Peyer's patch (tissue), 4 donors: ENCODE results near the gene DTX4. TPM values are rescaled to one million over a fixed set of nuclear protein-coding genes. Genes with fewer than 3 reads are reported as not detected.
A peak's percentile ranks its signal among the peaks of the same experiment; 100 is the strongest.

Source experiments
- DNase-seq, 3 donors: peaks; one replicate each; pipeline ENCODE4 v3.0.0-alpha.2; 2017 to 2019
- H3K27ac ChIP-seq, 4 donors: fragments of 200-600 bp; sonication (generic); one replicate each; pipeline ENCODE4 v1.5.1; 2016 to 2019
- H3K27me3 ChIP-seq, 2 donors: fragments of 200-600 bp; sonication (generic); one replicate each; pipeline ENCODE4 v1.5.1; 2019
- H3K36me3 ChIP-seq, 3 donors: fragments of 200-600 bp; sonication (generic); one replicate each; pipeline ENCODE4 v1.5.1; 2016 to 2019
- H3K4me1 ChIP-seq, 4 donors: fragments of 200-600 bp; sonication (generic); one replicate each; pipeline ENCODE4 v1.5.1; 2016 to 2019
- H3K4me3 ChIP-seq, 4 donors: fragments of 200-600 bp; sonication (generic); 1 replicate in 3 of 4; 2 replicates in 1 of 4; pipeline ENCODE4 v1.5.1; 2016 to 2019; ENCODE audit warnings: mild to moderate bottlenecking in 1 of 4
- H3K9me3 ChIP-seq, 4 donors: fragments of 200-600 bp; sonication (generic); one replicate each; pipeline ENCODE4 v1.5.1; 2016 to 2019; ENCODE audit warnings: mild to moderate bottlenecking in 1 of 4
- POLR2A ChIP-seq, 2 donors: fragments of 450-650 bp; IDR thresholded peaks; one replicate each; pipeline ENCODE4 v1.5.1; 2017; ENCODE audit warnings: antibody characterized with exemption in 2 of 2, mild to moderate bottlenecking in 2 of 2, moderate library complexity in 2 of 2
- total RNA-seq, 4 donors: library from RNA; depleted of rRNA; stranded (reverse); fragments of >200 nt; gene quantifications; one replicate each; pipeline ENCODE4 v1.1.0, GENCODE V29; 2016
- TF ChIP-seq, protein P1 (sequence below), 6 experiments: fragments of 450-650 bp in 4 of 6; fragments of 200-600 bp in 2 of 6; sonication (generic) in 1 of 6; IDR thresholded peaks; one replicate each; pipeline ENCODE4 v1.5.1; 2017 to 2019; ENCODE audit warnings: antibody characterized with exemption in 6 of 6, mild to moderate bottlenecking in 3 of 6, moderate library complexity in 1 of 6

The DTX4 gene
- total RNA-seq, 4 donors from 2014 or later = 41.3 to 93.8 (median 60.9) TPM

DNA sequence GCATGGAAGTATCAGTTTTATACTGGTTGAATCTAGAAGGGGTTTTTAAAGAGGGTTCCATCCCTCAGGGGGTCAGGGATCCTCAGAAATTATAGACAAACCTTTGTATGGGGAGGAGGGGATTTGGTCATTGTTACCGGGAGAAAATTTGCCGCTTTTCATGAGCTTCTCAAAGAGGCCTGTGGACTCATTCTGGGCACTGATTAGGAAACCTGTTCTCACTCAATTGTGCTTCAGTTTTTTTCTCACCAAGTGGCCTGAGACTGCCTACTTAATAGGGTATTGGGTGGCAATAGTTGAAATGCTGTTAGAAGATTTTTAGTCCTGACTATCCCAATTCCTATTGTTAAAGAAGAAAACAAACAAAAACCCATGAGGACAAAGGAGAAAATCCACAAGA lies 26.8 kb downstream of the DTX4 start:
- Histone ChIP-seq H3K4me3 (no peak overlapping the region), H3K27me3 (no peaks in the 10 kb centered on the region), H3K9me3 (no peaks in the 10 kb centered on the region), H3K36me3 (peaks cover 0 to 36% (median 2%) of the 10 kb centered on the region in 3 donors), H3K4me1 (no peaks in the 10 kb centered on the region), H3K27ac (no peak overlapping the region)
- TF ChIP-seq POLR2A (IDR thresholded peaks at IDR 0.05) = no peak
- TF ChIP-seq, protein P1, sequence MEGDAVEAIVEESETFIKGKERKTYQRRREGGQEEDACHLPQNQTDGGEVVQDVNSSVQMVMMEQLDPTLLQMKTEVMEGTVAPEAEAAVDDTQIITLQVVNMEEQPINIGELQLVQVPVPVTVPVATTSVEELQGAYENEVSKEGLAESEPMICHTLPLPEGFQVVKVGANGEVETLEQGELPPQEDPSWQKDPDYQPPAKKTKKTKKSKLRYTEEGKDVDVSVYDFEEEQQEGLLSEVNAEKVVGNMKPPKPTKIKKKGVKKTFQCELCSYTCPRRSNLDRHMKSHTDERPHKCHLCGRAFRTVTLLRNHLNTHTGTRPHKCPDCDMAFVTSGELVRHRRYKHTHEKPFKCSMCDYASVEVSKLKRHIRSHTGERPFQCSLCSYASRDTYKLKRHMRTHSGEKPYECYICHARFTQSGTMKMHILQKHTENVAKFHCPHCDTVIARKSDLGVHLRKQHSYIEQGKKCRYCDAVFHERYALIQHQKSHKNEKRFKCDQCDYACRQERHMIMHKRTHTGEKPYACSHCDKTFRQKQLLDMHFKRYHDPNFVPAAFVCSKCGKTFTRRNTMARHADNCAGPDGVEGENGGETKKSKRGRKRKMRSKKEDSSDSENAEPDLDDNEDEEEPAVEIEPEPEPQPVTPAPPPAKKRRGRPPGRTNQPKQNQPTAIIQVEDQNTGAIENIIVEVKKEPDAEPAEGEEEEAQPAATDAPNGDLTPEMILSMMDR (IDR thresholded peaks at IDR 0.05) = no peak
- no peak for DNase-seq

DNA sequence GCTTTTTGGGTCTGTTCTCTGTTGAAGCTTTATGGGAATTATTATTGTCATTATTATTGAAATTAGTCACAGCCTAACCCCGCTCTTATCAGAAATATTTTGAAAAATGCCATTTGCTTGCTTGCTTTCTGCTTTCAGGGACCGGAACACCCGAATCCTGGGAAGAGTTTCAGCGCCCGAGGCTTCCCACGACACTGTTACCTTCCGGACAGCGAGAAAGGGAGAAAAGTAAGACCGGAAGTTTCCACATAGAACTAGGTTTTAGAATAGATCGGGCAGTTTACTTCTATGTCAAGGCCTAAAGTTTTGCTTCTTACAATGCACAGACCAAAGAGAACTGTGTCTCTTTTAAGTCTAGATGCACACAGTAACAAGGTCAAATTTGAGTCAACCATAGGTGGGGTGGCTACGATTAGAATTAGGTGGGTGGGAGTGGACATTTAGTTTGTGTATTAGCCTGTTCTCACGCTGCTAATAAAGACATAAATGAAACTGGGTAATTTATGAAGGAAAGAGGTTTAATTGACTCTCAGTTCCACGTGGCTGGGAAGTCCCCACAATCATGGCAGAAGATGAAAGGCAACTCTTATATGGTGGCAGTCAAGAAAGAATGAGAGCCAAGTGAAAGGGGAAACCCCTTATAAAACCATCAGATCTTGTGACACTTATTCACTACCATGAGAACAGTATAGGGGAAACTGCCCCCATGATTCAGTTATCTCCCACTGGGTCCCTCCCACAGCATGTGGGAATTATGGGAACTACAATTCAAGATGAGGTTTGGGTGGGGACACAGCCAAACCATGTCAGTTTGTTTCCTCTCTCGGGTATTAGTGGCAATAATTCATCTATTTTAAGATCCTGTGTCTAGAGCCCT lies 27.9 kb downstream of the DTX4 start:
- H3K27ac ChIP-seq = peak overlapping the region in 1 of 4 donors; percentile 11
- H3K9me3 ChIP-seq = no peaks in the 10 kb centered on the region
- no peaks in the 10 kb centered on the region for H3K4me1 ChIP-seq
- H3K36me3 ChIP-seq = peaks cover 0 to 30% (median 2%) of the 10 kb centered on the region in 3 donors
- no peaks in the 10 kb centered on the region for H3K27me3 ChIP-seq
- TF ChIP-seq, protein P1 (IDR thresholded peaks at IDR 0.05) = no peak
- no peak for TF ChIP-seq POLR2A (IDR thresholded peaks at IDR 0.05)
- no peak for DNase-seq
- H3K4me3 ChIP-seq = no peak overlapping the region

DNA sequence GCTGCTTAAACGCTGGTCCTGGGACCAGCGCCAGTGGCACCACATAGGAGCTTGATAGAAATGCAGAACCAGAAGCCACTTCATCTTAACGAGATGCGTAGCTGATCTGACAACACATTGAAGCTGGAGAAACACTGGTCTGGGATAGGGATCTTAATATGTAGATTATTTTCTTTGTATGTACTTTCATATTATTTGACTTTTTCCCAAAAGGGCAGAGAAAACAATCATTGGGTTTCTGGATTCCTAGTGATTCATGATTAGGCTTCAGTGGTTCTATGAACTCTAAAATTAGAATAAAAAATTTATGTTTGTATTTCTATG lies 28.5 kb downstream of the DTX4 start:
- Histone ChIP-seq H3K9me3 (no peaks in the 10 kb centered on the region), H3K27ac (no peak overlapping the region), H3K4me3 (no peak overlapping the region), H3K4me1 (no peaks in the 10 kb centered on the region), H3K36me3 (peaks cover 0 to 30% (median 1%) of the 10 kb centered on the region in 3 donors), H3K27me3 (no peaks in the 10 kb centered on the region)
- no peak for TF ChIP-seq POLR2A (IDR thresholded peaks at IDR 0.05)
- TF ChIP-seq, protein P1 (IDR thresholded peaks at IDR 0.05) = no peak
- no peak for DNase-seq

DNA sequence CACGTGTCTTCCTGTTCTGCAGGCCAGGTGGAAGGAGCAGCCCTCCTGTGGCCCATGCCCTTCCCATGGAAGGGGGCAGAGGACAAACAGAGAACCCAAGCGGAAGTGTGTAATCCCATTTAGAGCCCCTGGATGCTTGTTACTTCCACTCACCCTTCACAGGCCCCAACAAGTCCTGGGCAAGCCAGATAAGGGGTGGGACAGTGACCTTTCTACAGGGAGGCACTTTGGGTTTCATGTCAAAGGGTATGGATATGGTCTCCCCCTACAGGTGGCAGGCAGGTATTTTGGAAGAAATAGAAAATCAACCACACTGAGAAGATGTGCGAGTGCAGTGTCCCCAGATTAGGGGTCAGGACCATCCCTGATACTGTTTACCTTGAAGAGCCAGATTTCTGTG lies 29.4 kb downstream of the DTX4 start:
- no peaks in the 10 kb centered on the region for H3K9me3 ChIP-seq
- no peaks in the 10 kb centered on the region for H3K27me3 ChIP-seq
- H3K36me3 ChIP-seq = peaks cover 0 to 30% (median 2%) of the 10 kb centered on the region in 3 donors
- no peaks in the 10 kb centered on the region for H3K4me1 ChIP-seq
- H3K4me3 ChIP-seq = no peak overlapping the region
- H3K27ac ChIP-seq = no peak overlapping the region
- DNase-seq = no peak
- TF ChIP-seq, protein P1 (IDR thresholded peaks at IDR 0.05) = peak in 4 of 6 experiments; percentile 26 to 29 (median 28)
- TF ChIP-seq POLR2A (IDR thresholded peaks at IDR 0.05) = no peak

DNA sequence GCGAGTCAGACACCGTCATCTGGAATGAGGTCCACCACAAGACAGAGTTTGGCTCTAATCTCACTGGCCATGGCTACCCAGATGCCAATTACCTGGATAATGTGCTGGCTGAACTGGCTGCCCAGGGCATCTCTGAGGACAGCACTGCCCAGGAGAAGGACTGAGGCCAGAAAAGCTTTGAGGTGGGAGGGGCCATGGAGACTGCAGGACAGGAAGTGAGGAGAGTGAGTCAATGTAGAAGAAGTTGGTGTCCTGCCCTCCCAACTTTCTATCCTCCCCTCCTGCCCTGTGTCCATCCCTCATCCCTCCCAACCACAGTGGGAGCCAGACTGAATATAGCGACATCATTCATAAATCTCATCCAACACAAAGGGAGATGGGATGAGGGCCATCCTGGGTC lies 32.8 kb downstream of the DTX4 start:
- peaks cover 0 to 20% (median 2%) of the 10 kb centered on the region in 3 donors for H3K36me3 ChIP-seq
- DNase-seq = no peak
- no peak for TF ChIP-seq POLR2A (IDR thresholded peaks at IDR 0.05)
- TF ChIP-seq, protein P1 (IDR thresholded peaks at IDR 0.05) = no peak

More for the DNA sequence above, 32.8 kb downstream of the DTX4 start:
- Histone ChIP-seq H3K4me1 (peaks cover 0 to 12% (median 3%) of the 10 kb centered on the region in 4 donors), H3K4me3 (no peak overlapping the region), H3K9me3 (no peaks in the 10 kb centered on the region), H3K27me3 (no peaks in the 10 kb centered on the region), H3K27ac (no peak overlapping the region)
